ENCODE measurements around the gene ADGRF1. TPM values are rescaled to one million over a fixed set of nuclear protein-coding genes. Genes with fewer than 3 reads are reported as not detected.

The ADGRF1 gene
- total RNA-seq, 1 experiment from 2014 or later = 256 TPM

- Mint-ChIP-seq H3K9me3 (ENCODE audit: low read depth, unreplicated experiment) (no peaks in the 10 kb centered on the region), H3K27me3 (ENCODE audit: unreplicated experiment) (no peaks in the 10 kb centered on the region), H3K4me1 (ENCODE audit: low read depth, unreplicated experiment) (peaks cover 23% of the 10 kb centered on the region), H3K36me3 (ENCODE audit: insufficient read depth, unreplicated experiment) (no peaks in the 10 kb centered on the region), H3K4me3 (ENCODE audit: low read depth, unreplicated experiment) (no peak overlapping the region), H3K27ac (ENCODE audit: unreplicated experiment) (no peak overlapping the region)
- intact Hi-C loops (cut with micrococcal nuclease; ENCODE audit: unreplicated experiment) = no loop called here
- CTCF ChIA-PET = interaction anchor here (0.7 kb wide), 1 partner anchor 16 kb away, joined by 3 read pairs; no protein-coding TSS in a partner anchor
- BruUV-seq (replicated peaks) = no TSS peak
- no peak for TF ChIP-seq CTCF (IDR thresholded peaks at IDR 0.05; ENCODE audit: unreplicated experiment)
- no peak for DNase-seq
These were observed 31.3 kb upstream of the ADGRF1 start for GRCh38 chr6:47073125-47074110.

- Mint-ChIP-seq H3K9me3 (ENCODE audit: low read depth, unreplicated experiment) (no peaks in the 10 kb centered on the region), H3K4me1 (ENCODE audit: low read depth, unreplicated experiment) (peaks cover 23% of the 10 kb centered on the region), H3K36me3 (ENCODE audit: insufficient read depth, unreplicated experiment) (no peaks in the 10 kb centered on the region), H3K4me3 (ENCODE audit: low read depth, unreplicated experiment) (no peak overlapping the region), H3K27me3 (ENCODE audit: unreplicated experiment) (no peaks in the 10 kb centered on the region), H3K27ac (ENCODE audit: unreplicated experiment) (no peak overlapping the region)
- CTCF ChIA-PET = interaction anchor here (0.7 kb wide), 1 partner anchor 17 kb away, joined by 3 read pairs; no protein-coding TSS in a partner anchor
- no TSS peak for BruUV-seq (replicated peaks)
- intact Hi-C loops (cut with micrococcal nuclease; ENCODE audit: unreplicated experiment) = no loop called here
- no peak for DNase-seq
- TF ChIP-seq CTCF (IDR thresholded peaks at IDR 0.05; ENCODE audit: unreplicated experiment) = no peak
These were observed 30.5 kb upstream of the ADGRF1 start for GRCh38 chr6:47072667-47073066.

- Mint-ChIP-seq H3K4me1 (ENCODE audit: low read depth, unreplicated experiment) (peaks cover 17% of the 10 kb centered on the region), H3K27ac (ENCODE audit: unreplicated experiment) (no peak overlapping the region), H3K4me3 (ENCODE audit: low read depth, unreplicated experiment) (no peak overlapping the region), H3K27me3 (ENCODE audit: unreplicated experiment) (no peaks in the 10 kb centered on the region), H3K9me3 (ENCODE audit: low read depth, unreplicated experiment) (no peaks in the 10 kb centered on the region), H3K36me3 (ENCODE audit: insufficient read depth, unreplicated experiment) (no peaks in the 10 kb centered on the region)
- no peak for DNase-seq
- BruUV-seq (replicated peaks) = no TSS peak
- CTCF ChIA-PET = no interaction called here
- intact Hi-C loops (cut with micrococcal nuclease; ENCODE audit: unreplicated experiment) = no loop called here
- TF ChIP-seq CTCF (IDR thresholded peaks at IDR 0.05; ENCODE audit: unreplicated experiment) = no peak
These were observed 29.5 kb upstream of the ADGRF1 start for GRCh38 chr6:47071681-47072080.

GRCh38 chr6:47070461-47070860 lies 28.3 kb upstream of the ADGRF1 start:
- Mint-ChIP-seq H3K9me3 (ENCODE audit: low read depth, unreplicated experiment) (no peaks in the 10 kb centered on the region), H3K36me3 (ENCODE audit: insufficient read depth, unreplicated experiment) (no peaks in the 10 kb centered on the region), H3K27me3 (ENCODE audit: unreplicated experiment) (no peaks in the 10 kb centered on the region), H3K4me3 (ENCODE audit: low read depth, unreplicated experiment) (no peak overlapping the region), H3K4me1 (ENCODE audit: low read depth, unreplicated experiment) (peaks cover 7% of the 10 kb centered on the region), H3K27ac (ENCODE audit: unreplicated experiment) (no peak overlapping the region)
- CTCF ChIA-PET = no interaction called here
- intact Hi-C loops (cut with micrococcal nuclease; ENCODE audit: unreplicated experiment) = no loop called here
- no TSS peak for BruUV-seq (replicated peaks)
- no peak for TF ChIP-seq CTCF (IDR thresholded peaks at IDR 0.05; ENCODE audit: unreplicated experiment)
- no peak for DNase-seq
